Neural crest cell (in vitro differentiated cells): ENCODE measurements around the gene SRRM3. TPM values are rescaled to one million over a fixed set of nuclear protein-coding genes. Genes with fewer than 3 reads are reported as not detected.
A peak's percentile ranks its signal among the peaks of the same experiment; 100 is the strongest.

Experiments used
- DNase-seq: peaks from one replicate; pipeline ENCODE4 v3.0.0; 2021; ENCODE audit warnings: low read depth, mixed read lengths, low spot score
- H3K27ac Mint-ChIP-seq: one replicate; pipeline ENCODE4 v1.8.0; 2021; ENCODE audit warnings: mild to moderate bottlenecking, mixed read lengths; ENCODE audit not compliant: unreplicated experiment
- H3K27me3 Mint-ChIP-seq: 2 replicates; pipeline ENCODE4 v1.8.0; 2021; ENCODE audit warnings: low read depth, mild to moderate bottlenecking, mixed read lengths
- H3K36me3 Mint-ChIP-seq: 2 replicates; pipeline ENCODE4 v1.8.0; 2021; ENCODE audit warnings: low read depth, mild to moderate bottlenecking, mixed read lengths
- H3K4me1 Mint-ChIP-seq: 2 replicates; pipeline ENCODE4 v1.8.0; 2021; ENCODE audit warnings: mixed read lengths
- H3K4me3 Mint-ChIP-seq: one replicate; pipeline ENCODE4 v1.8.0; 2021; ENCODE audit warnings: mild to moderate bottlenecking, mixed read lengths
- H3K9me3 Mint-ChIP-seq: 2 replicates; pipeline ENCODE4 v1.8.0; 2021; ENCODE audit warnings: mixed read lengths
- CTCF ChIP-seq: fragments of 200-600 bp; sonication (generic); conservative IDR thresholded peaks from 2 replicates; pipeline ENCODE4 v1.5.0; 2021; ENCODE audit warnings: antibody characterized with exemption, mild to moderate bottlenecking
- total RNA-seq: library from RNA; stranded (reverse); gene quantifications from 2 replicates; pipeline ENCODE4 v1.2.1, GENCODE V29; 2021

Gene SRRM3
- total RNA-seq, 1 donor from 2014 or later = 4.9 TPM

- Mint-ChIP-seq H3K36me3 (no peaks in the 10 kb centered on the region), H3K27me3 (peaks cover 44% of the 10 kb centered on the region), H3K4me1 (no peaks in the 10 kb centered on the region), H3K9me3 (no peaks in the 10 kb centered on the region), H3K4me3 (peak overlapping the region; percentile 49), H3K27ac (no peak overlapping the region)
- peak; percentile 71 for DNase-seq
- no peak for TF ChIP-seq CTCF
Measured at GRCh38 chr7:76260171-76260703, 58.5 kb downstream of the SRRM3 start.

DNA sequence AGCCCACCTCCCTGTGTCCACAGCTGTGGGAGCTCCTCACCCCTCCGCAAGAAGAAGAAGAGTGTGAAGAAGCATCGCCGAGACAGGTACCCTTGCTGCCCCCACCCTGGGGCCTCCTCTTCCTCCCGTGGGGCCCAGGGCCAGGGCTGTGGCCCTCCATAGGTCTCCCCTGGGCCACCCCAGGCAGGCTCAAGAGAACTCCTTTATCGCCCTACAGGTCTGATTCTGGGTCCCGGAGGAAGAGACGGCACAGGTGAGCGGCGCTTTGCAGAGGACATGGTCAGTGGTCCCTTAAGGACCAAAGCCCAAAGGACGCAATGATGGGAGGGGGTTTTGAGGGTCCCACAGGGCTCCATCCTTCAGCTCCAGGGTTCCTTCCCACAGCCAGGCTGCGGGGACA is 59.6 kb downstream of the SRRM3 start:
- no peak for TF ChIP-seq CTCF
- Mint-ChIP-seq H3K9me3 (no peaks in the 10 kb centered on the region), H3K4me1 (no peaks in the 10 kb centered on the region), H3K36me3 (no peaks in the 10 kb centered on the region), H3K27ac (no peak overlapping the region), H3K4me3 (no peak overlapping the region), H3K27me3 (peaks cover 46% of the 10 kb centered on the region)
- no peak for DNase-seq

- Mint-ChIP-seq H3K36me3 (no peaks in the 10 kb centered on the region), H3K27ac (no peak overlapping the region), H3K27me3 (peaks cover 50% of the 10 kb centered on the region), H3K4me3 (no peak overlapping the region), H3K9me3 (no peaks in the 10 kb centered on the region), H3K4me1 (no peaks in the 10 kb centered on the region)
- DNase-seq = no peak
- TF ChIP-seq CTCF = no peak
Measured at GRCh38 chr7:76261931-76262330, 60.2 kb downstream of the SRRM3 start.

DNA sequence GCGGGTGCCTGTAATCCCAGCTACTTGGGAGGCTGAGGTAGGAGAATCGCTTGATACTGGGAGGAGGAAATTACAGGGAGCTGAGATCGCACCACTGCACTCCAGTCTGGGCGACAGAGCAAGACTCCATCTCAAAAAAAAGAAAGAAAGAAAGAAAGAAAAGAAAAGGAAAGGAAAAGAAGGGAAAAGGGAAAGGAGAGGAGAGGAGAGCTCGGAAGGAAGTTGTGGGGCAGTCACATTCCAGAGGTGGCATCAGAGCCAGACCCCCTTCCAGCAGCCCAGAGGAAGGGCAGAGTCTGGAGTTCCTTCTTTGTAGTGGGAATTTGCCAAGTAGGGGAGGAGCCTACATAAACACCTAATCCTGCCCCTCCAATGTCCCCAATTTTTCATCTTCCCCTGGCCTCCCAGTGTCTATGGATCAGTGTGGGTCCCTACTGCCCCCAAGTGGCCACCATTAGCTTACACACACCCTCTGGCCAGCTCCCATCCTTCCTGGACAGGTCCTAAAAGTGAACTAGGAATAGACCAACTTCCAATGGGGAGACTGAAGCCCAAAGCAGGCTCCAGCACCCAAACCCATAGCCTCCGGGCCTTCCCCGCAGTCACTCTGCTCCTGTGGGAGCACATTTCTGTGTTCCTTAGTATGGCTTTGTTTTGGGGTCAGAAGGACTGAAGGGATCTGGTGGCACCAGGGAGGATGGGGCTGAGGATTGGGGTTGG is 61.1 kb downstream of the SRRM3 start:
- Mint-ChIP-seq H3K4me3 (no peak overlapping the region), H3K36me3 (no peaks in the 10 kb centered on the region), H3K4me1 (no peaks in the 10 kb centered on the region), H3K27me3 (peaks cover 52% of the 10 kb centered on the region), H3K9me3 (no peaks in the 10 kb centered on the region), H3K27ac (no peak overlapping the region)
- TF ChIP-seq CTCF = peak; percentile 77
- peak; percentile 62 for DNase-seq

GRCh38 chr7:76265299-76265698 is 63.6 kb downstream of the SRRM3 start:
- Mint-ChIP-seq H3K36me3 (no peaks in the 10 kb centered on the region), H3K4me1 (peaks cover 4% of the 10 kb centered on the region), H3K27me3 (peaks cover 61% of the 10 kb centered on the region), H3K9me3 (no peaks in the 10 kb centered on the region), H3K4me3 (no peak overlapping the region), H3K27ac (no peak overlapping the region)
- no peak for DNase-seq
- no peak for TF ChIP-seq CTCF
